ENCODE results near the gene CTRL.

Gene CTRL

DNA sequence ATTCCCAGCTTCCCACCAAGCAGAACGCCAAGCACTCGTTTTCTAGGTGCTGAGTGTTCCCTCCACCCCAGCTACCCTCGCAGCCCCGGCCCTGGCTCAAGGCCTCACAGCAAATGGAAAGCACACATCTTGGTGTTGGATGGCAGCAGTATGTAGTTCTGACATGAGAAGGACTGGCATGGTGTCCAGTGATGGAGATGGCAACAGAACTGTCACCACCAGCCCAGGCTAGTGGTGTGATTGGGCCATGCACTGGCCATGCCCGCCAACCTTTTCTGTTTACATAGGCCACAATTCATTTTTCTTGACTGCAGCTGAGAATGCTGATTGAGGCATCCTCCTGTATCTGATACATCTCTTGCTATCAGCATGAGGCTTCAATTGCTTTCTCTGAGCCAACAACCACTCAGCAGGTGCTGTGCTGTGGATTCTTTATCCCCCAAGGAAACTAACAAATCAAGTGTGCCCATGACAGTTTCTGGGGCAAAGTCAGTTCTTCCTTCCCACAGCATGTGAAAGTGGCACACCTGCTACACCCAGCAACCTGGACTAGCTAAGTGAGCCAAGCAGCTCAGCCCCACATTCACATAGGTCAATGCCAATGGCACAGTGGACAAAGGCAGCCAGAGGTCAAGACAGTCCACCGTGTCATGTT, 32.9 kb upstream of the CTRL start:
- TF ChIP-seq CTCF (IDR thresholded peaks at IDR 0.05; ENCODE audit: low read depth, low read length) (no peak), POLR2A (IDR thresholded peaks at IDR 0.05; ENCODE audit: extremely low read depth, insufficient read length) (no peak), MYC (IDR thresholded peaks at IDR 0.05; ENCODE audit: low read depth, low read length) (no peak)
- TF ChIP-seq, protein P1, sequence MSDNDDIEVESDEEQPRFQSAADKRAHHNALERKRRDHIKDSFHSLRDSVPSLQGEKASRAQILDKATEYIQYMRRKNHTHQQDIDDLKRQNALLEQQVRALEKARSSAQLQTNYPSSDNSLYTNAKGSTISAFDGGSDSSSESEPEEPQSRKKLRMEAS (IDR thresholded peaks at IDR 0.05; ENCODE audit: low read depth, low read length) = no peak
- DNase-seq (ENCODE audit: low read depth) = no peak

DNA sequence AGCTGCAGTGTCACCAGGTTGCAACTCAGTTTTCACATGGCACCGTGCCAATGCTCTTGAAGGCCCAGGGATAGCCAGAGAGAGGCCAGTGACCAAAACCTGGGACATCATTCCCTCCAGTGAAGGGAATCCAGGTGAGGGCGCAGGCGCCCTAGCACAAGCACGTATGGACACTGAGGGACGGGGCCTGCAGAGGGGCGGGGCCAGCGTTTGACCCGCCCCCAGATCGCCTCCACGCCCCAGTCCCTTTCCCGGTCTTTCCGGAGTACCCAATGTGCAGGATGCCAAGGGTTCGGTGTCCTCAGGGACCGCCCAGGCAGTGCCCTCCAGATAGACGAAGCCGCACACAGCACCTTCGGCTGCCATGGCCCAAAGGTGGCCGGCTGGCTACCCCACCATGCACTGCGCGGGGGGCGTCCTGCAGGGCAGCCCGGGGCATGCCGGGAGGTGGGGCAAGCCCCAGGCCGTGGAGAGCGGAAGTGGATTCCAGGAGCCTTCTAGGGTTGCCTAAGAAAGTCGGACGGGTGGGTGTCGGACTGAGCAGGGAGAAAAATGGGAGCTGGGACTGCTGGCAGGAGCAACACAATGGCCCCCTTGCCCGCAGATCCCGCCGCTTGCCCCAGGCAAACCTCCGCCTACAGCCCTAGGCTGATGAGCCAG, 32.1 kb upstream of the CTRL start:
- no peak for TF ChIP-seq POLR2A (IDR thresholded peaks at IDR 0.05; ENCODE audit: extremely low read depth, insufficient read length)
- no peak for TF ChIP-seq CTCF (IDR thresholded peaks at IDR 0.05; ENCODE audit: low read depth, low read length)
- TF ChIP-seq, protein P1 (IDR thresholded peaks at IDR 0.05; ENCODE audit: low read depth, low read length) = no peak
- TF ChIP-seq MYC (IDR thresholded peaks at IDR 0.05; ENCODE audit: low read depth, low read length) = no peak
- no peak for DNase-seq (ENCODE audit: low read depth)
- H3K4me3 ChIP-seq (ENCODE audit: low read depth, low read length) = no peak overlapping the region

More for the DNA sequence above, 32.9 kb upstream of the CTRL start:
- H3K4me3 ChIP-seq (ENCODE audit: low read depth, low read length) = no peak overlapping the region

DNA sequence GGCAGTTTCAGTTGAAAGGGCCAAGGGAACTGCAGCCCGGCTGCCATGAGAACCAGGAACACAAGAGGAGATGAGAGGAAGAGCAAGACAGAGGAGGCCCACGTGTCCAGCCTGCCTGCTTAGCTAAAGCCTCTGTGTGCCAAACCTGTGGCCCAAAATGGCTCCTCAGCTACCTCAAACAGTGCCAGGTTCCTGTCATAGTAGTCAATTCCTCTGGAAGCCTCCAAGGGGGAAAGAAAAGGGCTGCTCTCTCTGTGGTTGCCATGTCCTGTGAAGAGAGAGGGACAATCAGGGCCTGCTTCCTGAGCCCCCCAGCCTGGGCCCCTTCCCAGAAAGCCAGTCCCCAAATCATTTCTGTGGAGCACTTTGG, 31.6 kb upstream of the CTRL start:
- no peak for DNase-seq (ENCODE audit: low read depth)
- TF ChIP-seq, protein P1 (IDR thresholded peaks at IDR 0.05; ENCODE audit: low read depth, low read length) = no peak
- TF ChIP-seq MYC (IDR thresholded peaks at IDR 0.05; ENCODE audit: low read depth, low read length) = no peak
- no peak for TF ChIP-seq POLR2A (IDR thresholded peaks at IDR 0.05; ENCODE audit: extremely low read depth, insufficient read length)
- TF ChIP-seq CTCF (IDR thresholded peaks at IDR 0.05; ENCODE audit: low read depth, low read length) = no peak
- no peak overlapping the region for H3K4me3 ChIP-seq (ENCODE audit: low read depth, low read length)

GRCh38 chr16:67962135-67962534, 30.5 kb upstream of the CTRL start:
- no peak overlapping the region for H3K4me3 ChIP-seq (ENCODE audit: low read depth, low read length)
- no peak for DNase-seq (ENCODE audit: low read depth)
- TF ChIP-seq, protein P1 (IDR thresholded peaks at IDR 0.05; ENCODE audit: low read depth, low read length) = no peak
- TF ChIP-seq CTCF (IDR thresholded peaks at IDR 0.05; ENCODE audit: low read depth, low read length) (no peak), MYC (IDR thresholded peaks at IDR 0.05; ENCODE audit: low read depth, low read length) (no peak), POLR2A (IDR thresholded peaks at IDR 0.05; ENCODE audit: extremely low read depth, insufficient read length) (no peak)

DNA sequence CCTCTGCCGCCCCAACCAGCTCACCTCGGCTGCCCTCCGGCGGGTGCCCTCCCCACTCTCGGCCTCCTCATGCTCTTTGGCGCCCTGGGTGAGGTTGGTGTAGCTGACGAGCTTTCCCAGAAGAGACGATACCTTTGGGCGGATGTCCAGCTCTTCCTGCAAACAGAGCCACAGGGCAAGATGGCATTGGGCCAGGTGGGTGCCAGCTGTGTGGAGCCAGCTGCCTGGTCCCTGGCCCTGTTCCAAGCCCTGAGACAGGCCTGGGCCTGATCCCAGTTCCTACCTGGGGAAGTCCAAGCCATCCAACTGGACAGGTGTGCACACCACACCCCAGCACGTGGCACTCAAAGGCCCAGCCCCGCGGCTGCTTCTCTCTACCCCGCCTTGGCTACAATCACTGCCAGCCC, 29.9 kb upstream of the CTRL start:
- H3K4me3 ChIP-seq (ENCODE audit: low read depth, low read length) = no peak overlapping the region
- TF ChIP-seq, protein P1 (IDR thresholded peaks at IDR 0.05; ENCODE audit: low read depth, low read length) = no peak
- TF ChIP-seq MYC (IDR thresholded peaks at IDR 0.05; ENCODE audit: low read depth, low read length) (no peak), CTCF (IDR thresholded peaks at IDR 0.05; ENCODE audit: low read depth, low read length) (no peak), POLR2A (IDR thresholded peaks at IDR 0.05; ENCODE audit: extremely low read depth, insufficient read length) (no peak)
- DNase-seq (ENCODE audit: low read depth) = no peak

Data from NB4 (cell line).